ENCODE results near the gene C1QL4. TPM values are rescaled to one million over a fixed set of nuclear protein-coding genes. Genes with fewer than 3 reads are reported as not detected.

C1QL4 gene
- total RNA-seq, 1 donor from 2014 or later: not detected

DNA sequence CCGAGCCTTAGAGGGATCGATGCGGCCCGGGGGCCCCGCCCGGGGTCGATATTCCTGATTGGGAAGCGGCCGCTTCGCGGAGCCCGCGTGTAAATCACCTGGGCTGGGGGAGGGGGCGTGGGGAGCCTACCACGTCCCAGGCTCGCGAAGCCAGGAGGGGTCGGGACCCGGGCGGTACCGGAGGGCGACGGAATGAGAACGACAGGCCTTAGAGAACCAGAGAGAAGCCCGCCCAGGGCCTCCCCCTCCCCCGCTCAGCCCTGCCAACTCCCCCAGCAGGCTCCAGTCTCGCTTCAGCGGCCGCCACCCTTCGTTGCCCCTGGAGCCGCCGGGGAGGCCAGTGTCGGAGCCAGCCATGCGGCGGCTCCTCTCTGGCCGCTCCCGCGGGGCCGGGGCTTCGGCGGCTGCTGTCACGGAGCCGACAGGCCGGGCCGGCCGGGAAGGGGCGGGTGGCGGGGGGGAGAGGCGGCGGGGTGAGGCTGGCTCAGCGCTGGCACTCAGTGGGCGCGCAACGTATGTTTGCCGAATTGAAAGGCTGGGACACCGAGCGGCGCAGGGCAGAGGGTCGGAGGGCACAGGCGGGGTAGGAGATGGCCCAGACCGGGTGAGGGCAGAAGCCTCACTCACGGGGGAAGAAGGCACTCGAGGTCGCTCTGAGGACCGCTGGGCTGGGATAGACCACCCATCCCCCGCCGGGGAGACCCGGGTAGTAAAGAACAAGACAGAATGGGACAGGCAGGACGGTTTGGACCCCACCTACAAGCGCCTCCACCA lies 8.2 kb upstream of the C1QL4 start:
- H3K4me1 Mint-ChIP-seq (ENCODE audit: unreplicated experiment): peaks cover 42% of the 10 kb centered on the region

DNA sequence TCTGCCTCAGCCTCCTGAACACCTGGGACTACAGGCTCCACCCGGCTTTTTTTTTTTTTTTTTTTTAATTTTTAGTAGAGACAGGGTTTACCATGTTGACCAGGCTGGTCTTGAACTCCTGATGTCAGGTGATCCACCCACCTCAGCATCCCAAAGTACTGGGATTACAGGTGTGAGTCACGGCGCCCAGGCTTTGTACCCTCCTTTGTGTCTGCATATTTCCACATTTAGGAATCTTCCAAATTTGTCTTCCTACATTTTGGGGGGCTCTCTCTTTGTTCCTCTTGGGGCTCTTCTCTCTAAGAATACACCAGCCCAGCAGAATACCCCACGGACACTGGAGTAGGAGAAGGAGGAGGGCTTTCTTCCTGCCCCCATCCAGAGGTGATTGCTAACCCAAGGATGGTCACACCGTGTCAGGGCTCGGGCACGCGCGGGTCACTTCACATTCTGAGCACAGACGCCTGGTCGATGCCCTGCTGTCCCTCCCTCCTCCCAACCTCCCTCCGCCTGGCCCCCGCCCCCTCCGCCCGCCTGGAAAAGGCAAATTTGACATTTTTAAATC lies 7.6 kb upstream of the C1QL4 start:
- H3K4me1 Mint-ChIP-seq (ENCODE audit: unreplicated experiment): peaks cover 48% of the 10 kb centered on the region
- H3K4me3 Mint-ChIP-seq (ENCODE audit: unreplicated experiment): peak overlapping the region; percentile 40
- H3K9me3 Mint-ChIP-seq (ENCODE audit: unreplicated experiment): no peaks in the 10 kb centered on the region
- no peak overlapping the region for H3K27ac Mint-ChIP-seq (ENCODE audit: unreplicated experiment)
- no peaks in the 10 kb centered on the region for H3K36me3 Mint-ChIP-seq (ENCODE audit: unreplicated experiment)
- TF ChIP-seq, protein P1, sequence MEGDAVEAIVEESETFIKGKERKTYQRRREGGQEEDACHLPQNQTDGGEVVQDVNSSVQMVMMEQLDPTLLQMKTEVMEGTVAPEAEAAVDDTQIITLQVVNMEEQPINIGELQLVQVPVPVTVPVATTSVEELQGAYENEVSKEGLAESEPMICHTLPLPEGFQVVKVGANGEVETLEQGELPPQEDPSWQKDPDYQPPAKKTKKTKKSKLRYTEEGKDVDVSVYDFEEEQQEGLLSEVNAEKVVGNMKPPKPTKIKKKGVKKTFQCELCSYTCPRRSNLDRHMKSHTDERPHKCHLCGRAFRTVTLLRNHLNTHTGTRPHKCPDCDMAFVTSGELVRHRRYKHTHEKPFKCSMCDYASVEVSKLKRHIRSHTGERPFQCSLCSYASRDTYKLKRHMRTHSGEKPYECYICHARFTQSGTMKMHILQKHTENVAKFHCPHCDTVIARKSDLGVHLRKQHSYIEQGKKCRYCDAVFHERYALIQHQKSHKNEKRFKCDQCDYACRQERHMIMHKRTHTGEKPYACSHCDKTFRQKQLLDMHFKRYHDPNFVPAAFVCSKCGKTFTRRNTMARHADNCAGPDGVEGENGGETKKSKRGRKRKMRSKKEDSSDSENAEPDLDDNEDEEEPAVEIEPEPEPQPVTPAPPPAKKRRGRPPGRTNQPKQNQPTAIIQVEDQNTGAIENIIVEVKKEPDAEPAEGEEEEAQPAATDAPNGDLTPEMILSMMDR (IDR thresholded peaks at IDR 0.05): no peak
- peaks cover 33% of the 10 kb centered on the region for H3K27me3 Mint-ChIP-seq (ENCODE audit: unreplicated experiment)
- DNase-seq (ENCODE audit: extremely low spot score, unreplicated experiment): no peak

More for the DNA sequence above, 8.2 kb upstream of the C1QL4 start:
- H3K27ac Mint-ChIP-seq (ENCODE audit: unreplicated experiment): no peak overlapping the region
- DNase-seq (ENCODE audit: extremely low spot score, unreplicated experiment): no peak
- no peaks in the 10 kb centered on the region for H3K36me3 Mint-ChIP-seq (ENCODE audit: unreplicated experiment)
- H3K4me3 Mint-ChIP-seq (ENCODE audit: unreplicated experiment): peak overlapping the region; percentile 66
- H3K9me3 Mint-ChIP-seq (ENCODE audit: unreplicated experiment): no peaks in the 10 kb centered on the region
- peaks cover 33% of the 10 kb centered on the region for H3K27me3 Mint-ChIP-seq (ENCODE audit: unreplicated experiment)
- TF ChIP-seq, protein P1 (IDR thresholded peaks at IDR 0.05): no peak

DNA sequence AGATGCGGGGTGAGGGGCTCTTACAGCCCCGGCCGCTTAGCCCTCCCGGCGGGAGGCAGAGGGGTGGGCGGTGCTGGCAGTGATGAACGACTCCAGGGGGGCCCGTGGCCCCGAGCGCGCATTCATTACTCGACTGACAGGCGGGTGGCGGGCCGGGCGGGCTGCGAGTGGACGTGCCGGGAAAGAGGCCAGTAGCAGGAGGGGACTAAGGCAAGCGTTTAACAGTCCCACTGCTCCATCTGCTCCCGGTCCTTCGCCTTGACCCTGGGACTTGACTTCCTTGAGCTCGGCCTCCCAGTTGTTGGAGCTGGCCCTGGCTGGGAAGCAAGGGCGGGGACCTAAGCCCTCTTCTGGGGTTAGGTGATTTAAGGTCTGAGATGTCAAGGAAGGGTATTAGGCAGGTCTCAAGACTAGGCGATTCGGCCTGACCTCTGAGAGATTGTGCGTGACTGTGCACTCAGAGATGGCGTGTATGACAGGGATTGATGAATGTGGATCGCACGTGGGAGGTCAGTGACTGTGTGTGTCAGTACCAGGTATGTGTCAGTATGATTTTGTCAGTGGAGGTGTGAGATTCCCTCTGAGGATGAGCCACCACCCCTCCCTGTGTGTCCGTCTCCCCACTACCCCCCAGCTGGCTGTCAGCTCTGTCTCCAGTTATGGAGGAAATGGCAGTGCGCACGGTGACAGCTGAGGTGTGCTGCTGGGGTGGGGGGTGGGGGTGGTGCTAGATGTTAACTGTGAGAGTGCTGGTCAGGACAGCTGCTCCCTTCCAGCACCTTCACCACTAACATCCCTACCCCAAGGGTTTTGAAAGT lies 6.1 kb upstream of the C1QL4 start:
- DNase-seq (ENCODE audit: extremely low spot score, unreplicated experiment): no peak
- H3K27ac Mint-ChIP-seq (ENCODE audit: unreplicated experiment): no peak overlapping the region
- H3K27me3 Mint-ChIP-seq (ENCODE audit: unreplicated experiment): peaks cover 34% of the 10 kb centered on the region
- no peaks in the 10 kb centered on the region for H3K36me3 Mint-ChIP-seq (ENCODE audit: unreplicated experiment)
- peaks cover 54% of the 10 kb centered on the region for H3K4me1 Mint-ChIP-seq (ENCODE audit: unreplicated experiment)
- TF ChIP-seq, protein P1 (IDR thresholded peaks at IDR 0.05): no peak
- H3K4me3 Mint-ChIP-seq (ENCODE audit: unreplicated experiment): peak overlapping the region; percentile 56
- no peaks in the 10 kb centered on the region for H3K9me3 Mint-ChIP-seq (ENCODE audit: unreplicated experiment)

DNA sequence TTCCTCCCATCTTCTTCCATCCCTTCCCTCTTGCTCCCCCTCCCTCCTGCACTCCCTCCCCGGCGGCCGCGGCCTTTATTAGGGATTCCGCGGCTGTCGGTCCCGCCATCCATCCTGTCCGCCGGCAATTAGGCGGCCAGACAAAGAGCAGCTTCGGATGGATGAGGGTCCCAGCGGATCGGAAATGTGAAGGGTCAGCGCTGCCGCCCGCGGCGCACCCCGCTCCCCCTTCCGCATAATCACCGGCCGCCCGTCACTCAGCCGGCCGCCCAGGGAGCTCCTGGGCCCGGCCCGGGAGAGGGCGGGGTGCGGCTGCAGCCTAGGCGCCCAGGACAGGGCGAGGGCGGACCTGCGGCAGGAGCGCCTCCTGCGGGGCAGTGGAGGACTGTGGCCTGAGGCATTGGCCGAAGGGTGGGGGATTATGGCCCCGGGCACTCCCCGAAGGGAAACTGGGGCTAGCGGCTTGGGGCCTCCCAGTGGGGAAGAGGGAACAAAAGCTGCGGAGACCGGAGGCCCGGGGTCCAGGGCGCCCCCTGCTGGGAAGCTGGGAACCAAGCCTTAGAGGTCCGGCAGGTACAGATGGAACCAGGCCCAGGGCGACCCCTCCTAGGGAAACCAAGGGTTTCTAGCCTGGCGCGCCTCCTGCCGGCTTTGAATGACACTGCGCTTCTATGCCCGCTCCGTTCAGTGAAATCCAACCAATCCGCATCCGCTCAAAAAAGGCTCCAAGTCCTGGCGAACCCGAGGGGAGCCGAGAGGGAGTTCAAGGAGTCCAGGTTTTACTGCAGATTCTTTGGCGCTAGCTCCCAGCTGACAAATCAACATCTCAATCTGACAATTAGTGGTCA lies 5.3 kb upstream of the C1QL4 start:
- TF ChIP-seq, protein P1 (IDR thresholded peaks at IDR 0.05): peak; percentile 92
- H3K27ac Mint-ChIP-seq (ENCODE audit: unreplicated experiment): no peak overlapping the region
- H3K9me3 Mint-ChIP-seq (ENCODE audit: unreplicated experiment): no peaks in the 10 kb centered on the region
- no peaks in the 10 kb centered on the region for H3K36me3 Mint-ChIP-seq (ENCODE audit: unreplicated experiment)
- H3K4me1 Mint-ChIP-seq (ENCODE audit: unreplicated experiment): peaks cover 46% of the 10 kb centered on the region
- peak; percentile 91 for DNase-seq (ENCODE audit: extremely low spot score, unreplicated experiment)
- H3K27me3 Mint-ChIP-seq (ENCODE audit: unreplicated experiment): peaks cover 39% of the 10 kb centered on the region
- H3K4me3 Mint-ChIP-seq (ENCODE audit: unreplicated experiment): peak overlapping the region; percentile 56
